OCI-LY1 (cell line): ENCODE measurements around the gene ANO4.

Experiments
- CTCF ChIP-seq: fragments of 200-600 bp; sonication (generic), shearing (Covaris generic); IDR thresholded peaks from 2 replicates; pipeline ENCODE4 v1.5.1; 2017; ENCODE audit warnings: mild to moderate bottlenecking, antibody characterized with exemption, low read length, moderate library complexity, mixed read lengths
- EZH2 ChIP-seq: fragments of 200-600 bp; sonication (generic), shearing (Covaris generic); IDR thresholded peaks from 2 replicates; pipeline ENCODE4 v1.8.0; 2017; ENCODE audit warnings: borderline replicate concordance, mixed run types, mild to moderate bottlenecking, antibody characterized with exemption, low read length, moderate library complexity, mixed read lengths

GRCh38 chr12:100904270-100904669 lies 109.7 kb downstream of the ANO4 start:
- TF ChIP-seq CTCF (no peak), EZH2 (no peak)
